Fibroblast of skin of back (primary cell): ENCODE data around the gene CCDC154.
"Not testable (repeated sequence)": the region's sequence is repeated elsewhere in the genome, so short reads cannot be mapped to it uniquely, and the experiment has no call there.

Experiments used
- DNase-seq: peaks from one replicate; pipeline ENCODE4 v3.0.0-alpha.2; 2013

Gene CCDC154

GRCh38 chr16:1453316-1453715 is 9.0 kb upstream of the CCDC154 start:
- no peak for DNase-seq

- DNase-seq = no peak
Measured at GRCh38 chr16:1452530-1452929, 8.2 kb upstream of the CCDC154 start.

- no peak for DNase-seq
Measured at GRCh38 chr16:1451702-1452392, 7.5 kb upstream of the CCDC154 start.

GRCh38 chr16:1450841-1451240 is 6.5 kb upstream of the CCDC154 start:
- no peak for DNase-seq

GRCh38 chr16:1450218-1450617 is 5.9 kb upstream of the CCDC154 start:
- no peak for DNase-seq

- no peak for DNase-seq
Measured at GRCh38 chr16:1449201-1449788, 4.9 kb upstream of the CCDC154 start.

GRCh38 chr16:1448536-1449116 is 4.3 kb upstream of the CCDC154 start:
- DNase-seq = no peak

- DNase-seq = no peak
Measured at GRCh38 chr16:1447965-1448364, 3.6 kb upstream of the CCDC154 start.

- DNase-seq = no peak
Measured at GRCh38 chr16:1446296-1447080, 2.1 kb upstream of the CCDC154 start.

- DNase-seq = no peak
Measured at GRCh38 chr16:1445518-1446203, 1.3 kb upstream of the CCDC154 start.

GRCh38 chr16:1444730-1445517 is 568 bp upstream of the CCDC154 start:
- no peak for DNase-seq

GRCh38 chr16:1443403-1443973 is 868 bp downstream of the CCDC154 start:
- no peak for DNase-seq

- no peak for DNase-seq
Measured at GRCh38 chr16:1442697-1443096, 1.7 kb downstream of the CCDC154 start.

GRCh38 chr16:1441391-1441829 is 2.9 kb downstream of the CCDC154 start:
- no peak for DNase-seq

- DNase-seq = not testable (repeated sequence)
Measured at GRCh38 chr16:1439699-1440074, 4.7 kb downstream of the CCDC154 start.

GRCh38 chr16:1439058-1439698 is 5.2 kb downstream of the CCDC154 start:
- no peak for DNase-seq

- no peak for DNase-seq
Measured at GRCh38 chr16:1438229-1439057, 5.9 kb downstream of the CCDC154 start.

GRCh38 chr16:1437606-1438005 is 6.8 kb downstream of the CCDC154 start:
- no peak for DNase-seq

GRCh38 chr16:1436731-1437355 is 7.5 kb downstream of the CCDC154 start:
- no peak for DNase-seq
